Stimulated activated CD8-positive, alpha-beta memory T cell treated with anti-CD3 and anti-CD28 coated beads, Interleukin-2, amount 100 ng/mL, for 48 hours (primary cell): ENCODE results near the gene C1orf21.

ENCODE experiments used
- DNase-seq, 2 donors: peaks; one replicate each; pipeline ENCODE4 v3.0.0-alpha.2; 2020; ENCODE audit warnings: low read depth in 2 of 2

Gene C1orf21

GRCh38 chr1:184445997-184446396 is 59.2 kb downstream of the C1orf21 start:
- DNase-seq, result no peak

- no peak for DNase-seq
Observed at GRCh38 chr1:184447651-184448185, 60.9 kb downstream of the C1orf21 start.

- no peak for DNase-seq
Observed at GRCh38 chr1:184449916-184450315, 63.1 kb downstream of the C1orf21 start.

GRCh38 chr1:184455786-184456185 is 69.0 kb downstream of the C1orf21 start:
- no peak for DNase-seq

- no peak for DNase-seq
Observed at GRCh38 chr1:184456189-184456588, 69.4 kb downstream of the C1orf21 start.

- no peak for DNase-seq
Observed at GRCh38 chr1:184457500-184457899, 70.7 kb downstream of the C1orf21 start.

- DNase-seq, result no peak
Observed at GRCh38 chr1:184461321-184461720, 74.5 kb downstream of the C1orf21 start.

GRCh38 chr1:184462155-184462554 is 75.3 kb downstream of the C1orf21 start:
- DNase-seq, result no peak

- no peak for DNase-seq
Observed at GRCh38 chr1:184462990-184463389, 76.2 kb downstream of the C1orf21 start.

GRCh38 chr1:184463680-184464079 is 76.9 kb downstream of the C1orf21 start:
- DNase-seq, result no peak

GRCh38 chr1:184464757-184465156 is 77.9 kb downstream of the C1orf21 start:
- DNase-seq, result no peak

GRCh38 chr1:184465489-184466146 is 78.8 kb downstream of the C1orf21 start:
- no peak for DNase-seq

- DNase-seq, result no peak
Observed at GRCh38 chr1:184467295-184467694, 80.5 kb downstream of the C1orf21 start.

GRCh38 chr1:184469396-184469795 is 82.6 kb downstream of the C1orf21 start:
- DNase-seq, result no peak

GRCh38 chr1:184471686-184472085 is 84.9 kb downstream of the C1orf21 start:
- DNase-seq, result no peak

- DNase-seq, result no peak
Observed at GRCh38 chr1:184472136-184472535, 85.3 kb downstream of the C1orf21 start.

GRCh38 chr1:184473176-184473966 is 86.5 kb downstream of the C1orf21 start:
- DNase-seq, result no peak

- DNase-seq, result no peak
Observed at GRCh38 chr1:184476187-184476586, 89.4 kb downstream of the C1orf21 start.

GRCh38 chr1:184479435-184480167 is 92.8 kb downstream of the C1orf21 start:
- DNase-seq, result no peak

GRCh38 chr1:184480736-184481135 is 93.9 kb downstream of the C1orf21 start:
- no peak for DNase-seq

- DNase-seq, result no peak
Observed at GRCh38 chr1:184482136-184482535, 95.3 kb downstream of the C1orf21 start.

- DNase-seq, result no peak
Observed at GRCh38 chr1:184483101-184483683, 96.4 kb downstream of the C1orf21 start.
